Gastrocnemius medialis (tissue), 4 donors: ENCODE results near the gene C19orf73.

ENCODE experiments used
- CTCF ChIP-seq, 5 experiments: fragments of 450-650 bp in 3 of 5; fragments of 200-600 bp in 2 of 5; sonication (generic) in 2 of 5; IDR thresholded peaks in 4 of 5; conservative IDR thresholded peaks in 1 of 5; 1 replicate in 4 of 5; 2 replicates in 1 of 5; pipeline ENCODE4 v1.5.1; 2016 to 2019; ENCODE audit warnings: antibody characterized with exemption in 5 of 5, mild to moderate bottlenecking in 3 of 5, moderate library complexity in 3 of 5
- POLR2A ChIP-seq, 2 donors: fragments of 450-650 bp; IDR thresholded peaks; one replicate each; pipeline ENCODE4 v1.6.1; 2017; ENCODE audit warnings: antibody characterized with exemption in 2 of 2, mild to moderate bottlenecking in 2 of 2, moderate library complexity in 2 of 2

DNA sequence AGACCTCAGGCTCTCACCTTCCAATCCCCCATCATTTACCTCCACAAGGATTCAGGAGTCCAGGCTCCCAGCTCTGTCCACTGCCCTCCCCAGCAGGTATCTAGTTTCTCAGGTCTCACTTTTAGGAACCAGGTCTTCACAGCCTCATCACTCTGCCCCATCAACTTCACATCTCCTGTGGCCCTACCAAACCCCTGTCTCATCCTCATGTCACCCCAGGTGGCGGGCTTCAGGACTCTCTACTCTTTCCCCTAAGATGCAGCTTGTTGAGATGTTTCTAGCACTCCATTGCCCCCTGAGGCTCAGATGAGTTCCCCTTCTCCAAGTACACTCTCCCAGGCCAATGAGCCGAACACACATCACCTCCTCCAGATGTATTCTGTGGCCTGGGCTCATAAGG is 1.9 kb upstream of the C19orf73 start:
- no peak for TF ChIP-seq CTCF (IDR thresholded peaks at IDR 0.05 in 4 of 5, conservative IDR thresholded peaks at IDR 0.05 in 1 of 5)
- TF ChIP-seq POLR2A (IDR thresholded peaks at IDR 0.05): no peak
